NCI-H2171 treated with DMSO at 0.1 percent for 48 hours (cell line): ENCODE results near the gene EEF1AKMT2.
"Not testable (repeated sequence)": the region's sequence is repeated elsewhere in the genome, so short reads cannot be mapped to it uniquely, and the experiment has no call there.

Experiments
- DNase-seq: peaks from one replicate; lab custom pipeline; 2025; lab: John Stamatoyannopoulos, UW

EEF1AKMT2 gene

DNA sequence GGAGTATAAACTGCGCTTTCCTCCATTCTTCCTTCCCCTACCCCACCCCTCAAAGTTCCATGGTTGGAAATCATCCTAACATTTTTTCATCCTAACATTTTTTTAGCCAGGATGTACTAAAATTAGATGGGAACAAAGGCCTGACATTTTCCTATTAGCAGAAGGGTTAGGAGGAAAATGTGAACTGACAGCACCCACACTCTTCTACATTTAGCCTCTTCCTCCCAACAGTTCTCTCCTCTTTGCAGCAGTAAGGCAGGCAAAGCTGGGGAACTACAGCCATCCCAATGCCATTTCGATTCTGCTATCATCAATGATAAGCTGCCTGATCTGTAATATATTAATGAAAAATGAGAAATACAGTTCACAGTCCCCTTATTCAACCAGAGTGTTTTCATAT lies 36.1 kb downstream of the EEF1AKMT2 start:
- no peak for DNase-seq

DNA sequence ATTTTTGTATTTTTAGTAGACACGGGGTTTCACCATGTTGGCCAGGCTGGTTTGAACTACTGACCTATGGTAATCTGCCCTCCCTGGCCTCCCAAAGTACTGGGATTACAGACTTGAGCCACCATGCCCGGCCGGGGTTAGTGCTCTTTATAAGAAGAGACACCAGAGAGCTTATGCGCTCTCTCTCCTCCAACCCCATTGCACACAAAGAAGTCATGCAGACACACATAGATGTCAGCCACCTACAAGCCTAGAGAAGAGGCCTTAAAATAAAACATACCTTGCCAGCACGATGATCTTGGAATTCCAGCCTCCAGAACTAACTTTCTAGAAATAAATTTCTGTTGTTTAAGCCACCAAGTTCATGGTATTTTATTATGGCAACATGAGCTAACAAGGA lies 37.5 kb downstream of the EEF1AKMT2 start:
- no peak for DNase-seq

DNA sequence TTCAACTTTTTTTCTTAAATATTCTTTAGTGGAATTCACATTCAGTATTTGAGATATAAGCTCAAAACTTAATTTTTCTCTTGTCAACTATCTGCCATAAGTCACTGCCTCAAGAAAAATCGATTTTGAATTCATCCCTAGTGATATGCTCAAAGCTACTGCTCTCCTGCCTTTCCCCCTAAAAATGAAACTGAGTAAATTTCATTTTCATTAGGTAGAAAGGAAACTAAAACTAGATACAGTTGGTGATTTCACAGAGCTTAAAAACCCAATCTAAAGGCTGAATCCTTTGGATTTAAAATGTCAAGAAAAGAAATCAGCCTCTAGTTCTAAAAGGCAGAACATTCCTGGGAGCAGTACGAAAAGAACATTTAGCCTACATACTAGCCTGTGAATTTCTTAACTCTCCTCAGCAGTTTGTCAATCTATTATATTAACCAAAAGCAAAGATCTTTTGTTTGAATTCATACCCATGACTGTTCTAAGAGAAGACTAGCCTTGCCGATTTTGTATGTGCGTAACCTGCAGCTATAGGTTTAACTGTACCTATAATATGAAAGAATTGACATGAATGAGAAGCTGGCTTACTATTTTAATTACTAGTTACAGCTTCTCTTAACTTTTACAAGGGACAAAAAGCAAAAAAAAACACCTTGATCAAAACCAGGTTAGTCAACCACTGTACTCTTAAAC lies 42.6 kb downstream of the EEF1AKMT2 start:
- no peak for DNase-seq

DNA sequence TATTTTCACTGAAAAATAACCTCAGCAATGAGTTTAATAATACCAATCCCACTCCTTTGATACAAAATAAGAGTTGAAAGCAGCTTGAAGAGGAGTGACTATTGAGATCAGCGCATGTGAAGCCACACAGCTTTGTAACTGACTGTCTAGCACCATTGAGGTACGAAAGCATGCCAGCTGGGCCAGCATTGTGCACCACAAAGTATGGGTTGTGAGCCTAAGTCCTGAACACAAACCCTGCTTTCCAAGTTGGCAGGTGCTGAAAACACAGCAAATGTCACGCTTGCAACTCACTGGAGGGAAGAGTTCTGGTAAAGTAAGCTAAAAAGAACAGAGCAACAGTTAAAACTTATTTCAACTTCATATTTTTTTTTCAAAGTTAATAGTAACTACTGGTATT lies 43.5 kb downstream of the EEF1AKMT2 start:
- no peak for DNase-seq

GRCh38 chr10:124747745-124748144 lies 43.9 kb downstream of the EEF1AKMT2 start:
- DNase-seq, result no peak

- DNase-seq, result no peak
These were observed 44.7 kb downstream of the EEF1AKMT2 start for GRCh38 chr10:124746992-124747391.

DNA sequence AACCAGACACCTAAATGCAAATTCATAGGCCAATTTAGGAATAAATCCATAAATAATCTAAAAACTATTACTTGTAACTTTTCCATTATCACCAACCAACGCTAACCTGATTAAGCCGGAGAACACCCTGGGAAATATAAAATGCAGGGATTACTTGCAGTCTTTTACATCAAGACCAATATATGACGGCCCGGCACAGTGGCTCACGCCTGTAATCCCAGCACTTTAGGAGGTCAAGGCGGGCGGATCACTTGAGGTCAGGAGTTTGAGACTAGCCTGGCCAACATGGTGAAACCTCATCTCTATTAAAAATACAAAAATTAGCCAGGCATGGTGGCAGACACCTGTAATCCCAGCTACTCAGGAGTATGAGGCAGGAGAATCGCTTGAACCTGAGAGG lies 45.2 kb downstream of the EEF1AKMT2 start:
- not testable (repeated sequence) for DNase-seq

- peak; percentile 26 for DNase-seq
These were observed 46.0 kb downstream of the EEF1AKMT2 start for GRCh38 chr10:124745673-124746072.

GRCh38 chr10:124745252-124745651 lies 46.4 kb downstream of the EEF1AKMT2 start:
- no peak for DNase-seq

DNA sequence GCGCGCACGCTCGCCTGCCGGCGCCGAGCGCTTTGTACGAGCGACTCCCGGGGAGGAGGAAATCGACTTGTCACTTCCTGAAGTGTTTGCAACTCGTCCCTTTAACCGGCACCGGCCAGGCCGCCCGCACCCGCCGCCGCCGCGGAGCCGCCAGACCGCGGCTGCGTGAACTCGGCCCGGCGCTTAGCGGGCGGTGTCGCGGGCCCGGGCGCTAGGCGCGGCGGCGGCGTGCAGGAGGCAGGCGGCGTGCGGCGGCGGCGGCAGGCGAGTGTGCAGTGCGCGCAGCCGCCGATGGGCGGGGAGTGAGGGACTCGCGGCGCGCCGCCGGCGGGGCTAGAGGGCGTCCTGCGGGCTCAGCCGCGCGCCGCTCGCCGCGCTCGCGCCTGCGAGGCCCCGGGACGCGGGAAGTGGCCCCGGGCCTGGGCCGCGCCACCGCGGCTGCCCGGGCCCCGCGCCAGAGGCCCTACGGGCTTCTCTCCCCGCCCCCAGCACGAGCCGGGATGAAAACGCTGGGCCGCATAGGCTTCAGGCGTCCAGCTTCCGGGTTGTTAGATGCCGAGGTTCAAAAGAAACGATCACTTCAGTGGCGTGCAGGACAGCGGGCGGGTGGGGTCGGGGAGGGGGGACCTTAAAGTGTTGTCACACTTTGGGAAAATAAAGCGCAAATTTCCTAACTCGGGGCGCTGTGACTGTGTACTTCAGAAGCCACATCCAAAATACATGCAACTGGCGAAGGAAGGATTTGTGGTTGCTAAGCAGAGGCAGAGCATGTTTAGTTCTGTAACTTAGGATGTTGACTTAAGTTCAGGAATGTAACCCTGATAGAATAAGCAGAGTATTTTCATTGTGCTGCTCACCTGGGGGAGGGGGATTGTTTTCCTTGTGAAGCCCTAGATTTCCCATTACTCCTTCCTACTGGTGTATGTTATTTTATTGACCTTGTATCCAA lies 47.3 kb downstream of the EEF1AKMT2 start, which contains the start of gene FAM53B:
Gene FAM53B (minus strand): TSS at position 277 of the 949 bp plus-strand sequence. CDS start 37,665 bp downstream, outside the sequence.
- DNase-seq, result peak; percentile 53

- DNase-seq, result no peak
These were observed 48.2 kb downstream of the EEF1AKMT2 start for GRCh38 chr10:124743191-124744101.

DNA sequence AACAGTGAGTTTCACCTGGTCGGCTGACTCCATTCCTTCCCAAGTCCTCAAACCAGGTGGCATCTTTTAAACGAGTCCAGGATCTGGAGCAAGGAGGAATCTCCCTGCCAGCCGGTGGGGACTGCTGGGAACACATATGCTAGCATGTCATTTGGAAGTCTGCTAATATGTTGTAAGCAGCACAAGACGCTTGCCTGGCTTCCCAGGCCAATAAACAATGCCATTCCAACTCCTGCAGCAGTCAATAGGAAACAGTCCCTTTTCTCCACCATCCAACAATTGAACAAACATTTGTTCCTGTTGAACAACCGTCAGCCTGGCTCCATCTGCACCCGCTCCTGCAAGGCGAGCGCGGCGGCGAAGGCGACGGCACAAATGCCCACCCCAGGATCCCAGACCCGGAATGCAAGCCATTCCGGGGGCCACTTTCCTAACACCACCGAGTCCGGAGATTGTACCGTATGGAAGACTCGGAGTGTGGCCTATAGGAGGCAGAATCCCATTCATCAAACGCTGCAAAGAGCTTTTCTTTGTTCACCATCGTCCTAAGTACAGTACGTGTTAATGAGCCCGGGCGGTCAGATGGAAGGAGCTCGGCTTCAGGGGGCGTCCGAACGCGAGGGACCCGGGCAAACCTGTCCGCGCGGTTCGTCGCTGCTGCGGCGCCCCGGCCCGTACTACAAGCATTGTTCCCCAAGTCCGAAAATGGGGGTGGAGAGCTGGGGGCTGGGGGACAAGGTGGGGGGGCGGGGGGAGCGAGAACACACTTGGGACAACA lies 49.1 kb downstream of the EEF1AKMT2 start:
- DNase-seq, result peak; percentile 51

DNA sequence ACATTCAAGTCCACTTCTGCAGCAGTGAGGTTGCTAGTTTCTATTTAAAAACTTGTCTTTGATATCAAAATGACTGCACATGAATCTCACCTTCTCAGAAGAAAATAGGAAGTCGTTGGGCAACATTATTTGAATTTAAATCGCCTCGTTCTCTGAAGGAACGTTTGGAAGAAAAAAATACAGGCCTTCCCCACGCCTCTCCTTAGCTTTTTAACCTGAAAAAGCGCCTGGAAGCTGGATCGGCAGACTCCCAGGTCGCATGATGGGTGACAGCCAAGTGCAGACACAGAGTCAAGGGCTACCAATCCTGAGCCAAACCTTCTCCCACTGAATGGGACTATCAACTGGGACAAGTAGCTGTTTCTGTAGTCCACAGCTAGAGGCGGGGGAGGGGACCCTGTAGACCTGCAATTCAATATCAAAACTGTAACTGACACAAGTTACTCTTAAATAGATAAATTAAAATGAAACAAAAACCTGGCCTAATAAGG lies 49.7 kb downstream of the EEF1AKMT2 start:
- DNase-seq, result no peak

- DNase-seq, result no peak
These were observed 50.3 kb downstream of the EEF1AKMT2 start for GRCh38 chr10:124741281-124741921.

DNA sequence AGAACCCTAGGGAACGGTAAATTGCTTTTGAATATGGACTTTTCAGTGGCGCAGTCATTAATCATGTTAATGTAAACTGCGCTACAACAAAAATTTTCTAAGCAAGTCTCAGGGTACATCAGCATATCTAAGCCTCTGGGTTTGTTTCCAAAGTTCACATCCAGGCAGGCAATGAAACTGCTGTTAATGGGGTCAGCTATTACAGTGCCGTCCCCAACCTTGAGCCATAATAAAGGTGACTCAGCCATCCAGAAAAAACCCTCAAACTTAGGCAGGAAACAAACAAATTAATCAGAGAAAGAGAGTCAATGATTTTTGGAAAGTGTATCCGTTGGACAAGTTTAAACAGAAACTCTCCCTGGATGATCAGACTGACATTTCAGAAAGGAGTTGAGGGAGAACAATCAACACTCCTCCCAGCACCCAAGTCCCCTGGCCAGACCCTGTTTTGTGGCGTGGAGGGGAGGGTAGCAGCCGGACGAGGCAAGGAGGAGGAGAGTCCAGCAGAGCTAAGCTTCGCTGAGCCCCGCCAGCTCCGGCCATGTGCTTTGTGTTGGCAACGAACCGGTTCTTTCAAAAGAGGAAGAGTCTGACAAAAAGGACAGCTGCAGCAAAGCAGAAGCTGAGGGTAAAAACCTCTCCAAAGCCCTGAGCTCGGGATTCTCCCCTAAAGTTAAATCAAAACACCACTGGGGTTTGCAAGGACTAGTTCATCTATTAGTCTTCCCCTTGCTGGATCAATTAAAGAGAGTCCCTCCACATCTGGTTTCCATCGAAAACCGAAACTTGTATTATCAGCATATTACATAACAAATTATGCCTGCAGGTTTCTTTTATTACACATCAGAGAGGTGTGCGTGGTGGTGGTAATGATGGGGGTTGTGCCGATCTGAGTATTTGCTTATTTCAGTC lies 51.1 kb downstream of the EEF1AKMT2 start:
- no peak for DNase-seq

- DNase-seq, result no peak
These were observed 51.7 kb downstream of the EEF1AKMT2 start for GRCh38 chr10:124739986-124740368.

DNA sequence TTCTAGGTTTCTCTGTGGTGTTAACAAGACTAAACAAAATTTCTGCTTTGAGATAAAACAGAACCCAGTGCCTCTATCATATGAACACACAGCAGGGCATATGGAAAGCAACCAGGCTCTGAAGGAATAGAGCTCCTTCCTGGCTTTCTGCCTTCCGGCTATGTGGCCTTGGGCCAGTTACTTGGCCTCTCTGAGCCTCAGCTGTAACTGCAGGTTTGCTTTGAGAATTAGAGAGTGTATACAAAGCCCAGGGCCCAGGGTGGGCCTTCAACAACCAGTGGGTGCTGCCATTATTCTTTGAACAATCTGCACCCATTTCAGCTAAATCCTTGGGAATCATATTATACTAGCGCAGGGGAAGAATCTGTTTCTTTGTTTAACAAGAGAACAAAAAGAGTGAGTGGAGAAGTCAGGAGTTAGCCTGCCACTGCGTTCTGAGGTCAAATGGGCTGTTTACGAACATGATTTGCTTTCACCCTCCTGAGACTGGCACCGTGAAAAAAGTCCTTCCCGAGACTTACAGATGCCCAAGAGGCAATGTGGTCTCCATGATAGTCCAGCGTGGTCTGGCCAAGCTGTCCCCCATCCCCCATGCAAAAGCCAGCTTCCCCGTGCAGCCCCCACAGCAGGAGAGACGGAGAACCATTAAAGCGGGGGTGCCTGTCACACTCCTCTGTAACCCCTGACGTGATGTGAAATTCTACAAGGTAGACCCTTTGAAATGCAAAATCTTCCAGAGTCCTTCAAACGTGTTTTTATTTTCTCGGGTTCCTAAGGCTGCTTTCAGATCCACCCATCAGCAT lies 52.4 kb downstream of the EEF1AKMT2 start:
- DNase-seq, result no peak

- DNase-seq, result no peak
These were observed 53.2 kb downstream of the EEF1AKMT2 start for GRCh38 chr10:124738441-124738840.

DNA sequence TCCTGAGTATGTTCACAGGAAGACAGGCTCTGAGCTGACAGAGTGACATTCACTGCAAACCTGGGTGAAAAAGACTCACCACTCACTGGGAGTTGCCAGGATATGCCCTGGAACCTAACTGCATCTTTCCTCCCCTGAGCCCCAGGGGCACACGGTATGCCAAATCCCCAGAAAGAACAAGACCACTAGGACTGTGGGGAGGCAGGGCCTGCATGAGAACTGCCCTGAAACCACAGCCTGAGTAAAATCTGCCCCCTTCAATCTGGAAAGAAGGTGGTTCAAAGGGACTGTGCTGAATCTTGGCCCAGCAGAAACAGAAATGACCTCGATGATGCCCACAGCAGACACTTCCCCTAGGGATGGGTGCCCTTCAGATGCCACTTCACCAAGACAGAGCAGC lies 54.0 kb downstream of the EEF1AKMT2 start:
- no peak for DNase-seq
